Measurements from ENCODE around the gene CSNK1D. TPM values are rescaled to one million over a fixed set of nuclear protein-coding genes. Genes with fewer than 3 reads are reported as not detected.
"Not testable (repeated sequence)": the region's sequence is repeated elsewhere in the genome, so short reads cannot be mapped to it uniquely, and the experiment has no call there.

Gene CSNK1D
- total RNA-seq, 4 donors from 2014 or later, result 148 to 232 (median 215) TPM

DNA sequence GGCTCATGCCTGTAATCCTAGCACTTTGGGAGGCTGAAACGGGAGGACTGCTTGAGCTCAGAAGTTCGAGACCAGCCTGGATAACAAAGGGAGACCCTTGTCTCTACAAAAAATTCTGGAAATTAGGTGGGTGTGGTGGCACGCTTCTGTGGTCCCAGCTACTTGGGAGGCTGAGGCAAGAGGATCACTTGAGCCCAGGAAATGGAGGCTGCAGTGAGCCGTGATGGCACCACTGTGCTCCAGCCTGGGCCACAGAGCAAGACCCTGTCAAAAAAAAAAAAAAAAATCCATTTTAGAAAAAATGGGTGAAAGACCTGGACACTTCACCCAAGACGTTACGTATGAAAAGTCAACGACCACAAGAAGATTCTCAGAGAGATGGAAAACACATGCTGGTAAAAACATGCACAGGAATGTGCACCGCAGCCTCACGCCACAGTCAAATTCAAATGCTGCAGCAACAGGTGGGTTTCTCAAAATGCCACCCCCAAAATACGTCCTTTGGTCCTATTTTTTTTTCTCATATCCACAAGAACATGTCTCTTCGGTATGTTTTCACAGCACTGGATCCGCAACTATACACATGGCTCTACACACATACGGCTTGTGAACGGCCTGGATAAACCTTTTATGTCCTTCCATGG, 17.1 kb downstream of the CSNK1D start:
- TF ChIP-seq POLR2A (IDR thresholded peaks at IDR 0.05), result no peak
- TF ChIP-seq, protein P1, sequence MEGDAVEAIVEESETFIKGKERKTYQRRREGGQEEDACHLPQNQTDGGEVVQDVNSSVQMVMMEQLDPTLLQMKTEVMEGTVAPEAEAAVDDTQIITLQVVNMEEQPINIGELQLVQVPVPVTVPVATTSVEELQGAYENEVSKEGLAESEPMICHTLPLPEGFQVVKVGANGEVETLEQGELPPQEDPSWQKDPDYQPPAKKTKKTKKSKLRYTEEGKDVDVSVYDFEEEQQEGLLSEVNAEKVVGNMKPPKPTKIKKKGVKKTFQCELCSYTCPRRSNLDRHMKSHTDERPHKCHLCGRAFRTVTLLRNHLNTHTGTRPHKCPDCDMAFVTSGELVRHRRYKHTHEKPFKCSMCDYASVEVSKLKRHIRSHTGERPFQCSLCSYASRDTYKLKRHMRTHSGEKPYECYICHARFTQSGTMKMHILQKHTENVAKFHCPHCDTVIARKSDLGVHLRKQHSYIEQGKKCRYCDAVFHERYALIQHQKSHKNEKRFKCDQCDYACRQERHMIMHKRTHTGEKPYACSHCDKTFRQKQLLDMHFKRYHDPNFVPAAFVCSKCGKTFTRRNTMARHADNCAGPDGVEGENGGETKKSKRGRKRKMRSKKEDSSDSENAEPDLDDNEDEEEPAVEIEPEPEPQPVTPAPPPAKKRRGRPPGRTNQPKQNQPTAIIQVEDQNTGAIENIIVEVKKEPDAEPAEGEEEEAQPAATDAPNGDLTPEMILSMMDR (IDR thresholded peaks at IDR 0.05), result no peak
- Histone ChIP-seq H3K27me3 (no peaks in the 10 kb centered on the region), H3K36me3 (peaks cover 0 to 98% (median 4%) of the 10 kb centered on the region in 3 donors), H3K4me1 (peaks cover 0 to 5% (median 0%) of the 10 kb centered on the region in 4 donors), H3K27ac (no peak overlapping the region), H3K9me3 (no peaks in the 10 kb centered on the region), H3K4me3 (no peak overlapping the region)
- no peak for DNase-seq

DNA sequence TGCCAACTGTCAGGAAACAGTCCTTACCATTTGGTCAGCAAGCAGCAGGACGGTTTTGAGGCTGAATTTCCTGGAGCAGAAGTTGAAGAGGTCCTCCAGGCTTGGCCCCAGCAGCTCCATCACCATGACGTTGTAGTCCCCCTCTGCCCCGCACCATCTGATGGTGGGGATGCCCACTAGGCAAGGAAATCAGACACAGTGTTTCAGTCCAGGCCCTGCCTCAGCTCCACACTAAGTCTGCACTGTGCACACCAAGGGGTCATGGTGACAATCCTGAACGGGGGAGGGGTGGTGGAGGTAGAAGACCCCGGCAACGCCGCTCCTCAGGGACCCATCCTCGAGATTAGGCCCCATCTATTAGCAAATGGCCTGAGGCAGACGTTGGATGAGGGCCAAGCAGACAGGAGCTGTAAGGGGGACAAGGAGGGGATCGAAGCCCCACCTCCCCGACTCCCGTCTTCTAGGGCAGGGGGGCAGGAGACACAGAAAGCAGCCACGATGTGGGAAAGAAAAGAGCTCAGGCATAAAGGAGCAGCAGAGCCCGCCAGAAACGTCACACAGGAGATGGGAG, 18.0 kb downstream of the CSNK1D start:
- H3K9me3 ChIP-seq, result no peaks in the 10 kb centered on the region
- H3K36me3 ChIP-seq, result peaks cover 0 to 98% (median 0%) of the 10 kb centered on the region in 3 donors
- H3K27ac ChIP-seq, result no peak overlapping the region
- TF ChIP-seq, protein P1 (IDR thresholded peaks at IDR 0.05), result no peak
- no peak for TF ChIP-seq POLR2A (IDR thresholded peaks at IDR 0.05)
- H3K4me3 ChIP-seq, result no peak overlapping the region
- no peaks in the 10 kb centered on the region for H3K27me3 ChIP-seq
- no peak for DNase-seq
- peaks cover 0 to 5% (median 0%) of the 10 kb centered on the region in 4 donors for H3K4me1 ChIP-seq

DNA sequence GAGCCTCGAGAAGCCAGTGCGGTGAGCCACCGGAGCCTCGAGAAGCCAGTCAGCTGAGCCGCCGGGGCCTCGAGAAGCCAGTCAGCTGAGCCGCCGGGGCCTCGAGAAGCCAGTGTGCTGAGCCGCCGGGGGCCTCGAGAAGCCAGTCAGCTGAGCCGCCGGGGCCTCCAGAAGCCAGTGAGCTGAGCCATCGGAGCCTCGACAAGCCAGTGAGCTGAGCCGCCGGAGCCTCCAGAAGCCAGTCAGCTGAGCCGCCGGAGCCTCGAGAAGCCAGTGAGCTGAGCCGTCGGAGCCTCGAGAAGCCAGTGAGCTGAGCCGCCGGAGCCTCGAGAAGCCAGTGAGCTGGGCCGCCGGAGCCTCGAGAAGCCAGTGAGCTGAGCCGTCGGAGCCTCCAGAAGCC, 18.8 kb downstream of the CSNK1D start:
- not testable (repeated sequence) for H3K4me3 ChIP-seq, H3K4me1 ChIP-seq, H3K9me3 ChIP-seq, DNase-seq, H3K27ac ChIP-seq, H3K27me3 ChIP-seq
- peaks cover 0 to 98% (median 4%) of the 10 kb centered on the region in 3 donors for H3K36me3 ChIP-seq

DNA sequence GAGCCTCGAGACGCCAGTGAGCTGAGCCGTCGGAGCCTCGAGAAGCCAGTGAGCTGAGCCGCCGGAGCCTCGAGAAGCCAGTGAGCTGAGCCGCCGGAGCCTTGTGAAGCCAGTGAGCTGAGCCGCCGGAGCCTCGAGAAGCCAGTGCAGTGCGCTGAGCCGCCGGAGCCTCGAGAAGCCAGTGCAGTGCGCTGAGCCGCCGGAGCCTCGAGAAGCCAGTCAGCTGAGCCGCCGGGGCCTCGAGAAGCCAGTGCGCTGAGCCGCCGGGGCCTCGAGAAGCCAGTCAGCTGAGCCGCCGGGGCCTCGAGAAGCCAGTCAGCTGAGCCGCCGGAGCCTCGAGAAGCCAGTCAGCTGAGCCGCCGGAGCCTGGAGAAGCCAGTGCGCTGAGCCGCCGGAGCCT, 19.4 kb downstream of the CSNK1D start:
- H3K27ac ChIP-seq, H3K4me1 ChIP-seq, H3K4me3 ChIP-seq, DNase-seq, H3K27me3 ChIP-seq, H3K9me3 ChIP-seq: not testable (repeated sequence)
- H3K36me3 ChIP-seq, result peaks cover 0 to 98% (median 4%) of the 10 kb centered on the region in 3 donors

DNA sequence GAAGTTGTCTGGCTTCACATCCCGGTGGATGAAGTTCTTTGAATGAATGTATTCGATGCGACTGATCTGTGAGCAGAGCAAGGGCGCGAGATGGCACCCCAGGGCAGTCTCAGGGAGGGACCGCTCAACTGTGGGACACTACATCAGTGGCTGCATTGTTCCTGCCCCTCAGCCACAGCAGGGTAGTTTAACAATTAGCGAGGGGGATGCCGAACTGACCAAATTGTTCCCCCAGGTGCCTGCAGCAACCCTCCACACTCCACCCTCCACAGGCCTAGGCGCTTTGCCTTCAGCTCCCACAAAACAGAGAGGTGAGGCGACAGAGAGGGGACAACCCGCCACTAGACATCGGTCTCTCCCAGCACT, 20.3 kb downstream of the CSNK1D start:
- Histone ChIP-seq H3K4me1 (peaks cover 0 to 7% (median 0%) of the 10 kb centered on the region in 4 donors), H3K27ac (no peak overlapping the region), H3K9me3 (no peaks in the 10 kb centered on the region), H3K27me3 (no peaks in the 10 kb centered on the region), H3K36me3 (peaks cover 0 to 98% (median 4%) of the 10 kb centered on the region in 3 donors), H3K4me3 (no peak overlapping the region)
- DNase-seq, result no peak
- no peak for TF ChIP-seq POLR2A (IDR thresholded peaks at IDR 0.05)
- TF ChIP-seq, protein P1 (IDR thresholded peaks at IDR 0.05), result no peak

DNA sequence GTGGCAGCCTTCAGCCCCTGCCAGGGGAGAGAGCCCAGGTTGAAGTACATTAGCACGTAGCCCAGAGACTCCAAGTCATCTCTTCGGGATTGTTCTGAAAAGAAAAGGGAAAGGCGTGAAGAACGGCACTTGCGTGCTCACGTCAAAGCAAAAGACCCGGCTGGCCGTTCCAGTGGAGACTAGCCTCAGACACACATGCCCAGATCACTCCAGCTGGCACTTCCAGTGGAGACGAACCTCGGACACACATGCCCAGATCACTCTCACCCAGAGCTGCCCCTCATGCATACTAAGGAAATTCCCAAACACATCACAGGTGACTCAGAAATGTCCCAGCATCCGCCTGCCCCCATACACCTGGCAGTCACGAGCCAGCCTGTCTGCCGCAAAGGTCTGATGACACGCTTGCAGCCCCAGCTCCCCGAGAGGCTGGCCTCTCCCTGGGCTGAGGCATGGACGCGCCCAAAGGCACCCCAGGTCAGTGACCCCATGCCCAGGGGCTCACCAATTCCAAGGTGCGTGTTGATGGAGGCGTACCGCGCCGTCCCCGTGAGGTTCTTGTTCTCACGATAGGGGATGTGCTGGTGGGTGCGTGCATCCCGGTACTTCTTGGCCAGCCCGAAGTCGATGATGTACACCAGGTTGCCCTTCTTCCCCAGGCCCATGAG, 20.9 kb downstream of the CSNK1D start:
- Histone ChIP-seq H3K4me3 (no peak overlapping the region), H3K9me3 (no peaks in the 10 kb centered on the region), H3K27me3 (no peaks in the 10 kb centered on the region), H3K36me3 (peaks cover 0 to 99% (median 4%) of the 10 kb centered on the region in 3 donors), H3K27ac (no peak overlapping the region), H3K4me1 (peaks cover 0 to 11% (median 0%) of the 10 kb centered on the region in 4 donors)
- DNase-seq, result no peak
- TF ChIP-seq POLR2A (IDR thresholded peaks at IDR 0.05), result no peak
- TF ChIP-seq, protein P1 (IDR thresholded peaks at IDR 0.05), result no peak
